ENCODE results near the gene MBNL2.
"Not testable (repeated sequence)": the region's sequence is repeated elsewhere in the genome, so short reads cannot be mapped to it uniquely, and the experiment has no call there.

Gene MBNL2

GRCh38 chr13:97205982-97206381, 16.2 kb upstream of the MBNL2 start:
- H3K4me3 ChIP-seq (ENCODE audit: low read depth, low read length), result no peak overlapping the region
- no peak for TF ChIP-seq CTCF (IDR thresholded peaks at IDR 0.05; ENCODE audit: low read depth, low read length)

GRCh38 chr13:97207252-97207651, 14.9 kb upstream of the MBNL2 start:
- H3K4me3 ChIP-seq (ENCODE audit: low read depth, low read length), result not testable (repeated sequence)

- no peak overlapping the region for H3K4me3 ChIP-seq (ENCODE audit: low read depth, low read length)
- no peak for TF ChIP-seq CTCF (IDR thresholded peaks at IDR 0.05; ENCODE audit: low read depth, low read length)
Observed at GRCh38 chr13:97211300-97211699, 10.8 kb upstream of the MBNL2 start.

GRCh38 chr13:97212004-97212403, 10.1 kb upstream of the MBNL2 start:
- no peak for TF ChIP-seq CTCF (IDR thresholded peaks at IDR 0.05; ENCODE audit: low read depth, low read length)

GRCh38 chr13:97212601-97213040, 9.5 kb upstream of the MBNL2 start:
- TF ChIP-seq CTCF (IDR thresholded peaks at IDR 0.05; ENCODE audit: low read depth, low read length), result peak; percentile 60
- no peak overlapping the region for H3K4me3 ChIP-seq (ENCODE audit: low read depth, low read length)

More at GRCh38 chr13:97212004-97212403, 10.1 kb upstream of the MBNL2 start:
- H3K4me3 ChIP-seq (ENCODE audit: low read depth, low read length), result no peak overlapping the region

GRCh38 chr13:97214921-97215320, 7.2 kb upstream of the MBNL2 start:
- no peak overlapping the region for H3K4me3 ChIP-seq (ENCODE audit: low read depth, low read length)
- no peak for TF ChIP-seq CTCF (IDR thresholded peaks at IDR 0.05; ENCODE audit: low read depth, low read length)

GRCh38 chr13:97215325-97215724, 6.8 kb upstream of the MBNL2 start:
- H3K4me3 ChIP-seq (ENCODE audit: low read depth, low read length), result no peak overlapping the region
- TF ChIP-seq CTCF (IDR thresholded peaks at IDR 0.05; ENCODE audit: low read depth, low read length), result no peak

- no peak for TF ChIP-seq CTCF (IDR thresholded peaks at IDR 0.05; ENCODE audit: low read depth, low read length)
Observed at GRCh38 chr13:97219226-97219625, 2.9 kb upstream of the MBNL2 start.

More at GRCh38 chr13:97219226-97219625, 2.9 kb upstream of the MBNL2 start:
- H3K4me3 ChIP-seq (ENCODE audit: low read depth, low read length), result no peak overlapping the region
